GM12873 (cell line): ENCODE data around the gene TMEM59.

Source experiments
- CTCF ChIP-seq: IDR thresholded peaks from 2 replicates; pipeline ENCODE4 v1.5.1; 2012; ENCODE audit warnings: low read depth, mild to moderate bottlenecking, moderate library complexity, low read length, control low read depth; ENCODE audit not compliant: insufficient read depth; ENCODE audit errors: missing control alignments

Gene TMEM59

DNA sequence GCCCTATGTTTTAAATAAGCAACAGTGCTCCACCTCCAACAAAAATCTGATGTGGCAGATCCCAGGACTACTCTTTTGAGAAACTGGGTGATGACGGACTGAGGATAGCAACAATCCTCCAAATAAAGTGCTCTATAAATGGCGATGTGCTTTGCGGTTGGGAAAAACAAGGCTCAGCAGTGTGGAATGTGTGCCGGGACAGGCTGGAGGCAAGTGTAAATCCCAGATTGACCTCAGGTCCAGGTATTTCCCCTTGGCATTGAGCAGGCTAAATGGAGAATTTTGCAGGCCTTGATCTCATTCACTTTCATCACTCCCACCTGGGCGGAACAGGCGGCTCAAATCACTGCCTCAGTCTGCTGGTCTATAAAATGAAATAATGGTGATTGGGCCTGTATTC, 71.8 kb downstream of the TMEM59 start:
- TF ChIP-seq CTCF = no peak

GRCh38 chr1:53979712-53980450, 73.1 kb downstream of the TMEM59 start:
- peak; percentile 32 for TF ChIP-seq CTCF
